Activated CD8-positive, alpha-beta T cell treated with anti-CD3 and anti-CD28 coated beads, Interleukin-2, amount 10 ng/mL, durations not matched to agents 7 days and 5 days (primary cell): ENCODE results near the gene NCEH1. TPM values are rescaled to one million over a fixed set of nuclear protein-coding genes. Genes with fewer than 3 reads are reported as not detected.

Experiments
- ATAC-seq: fragments of 150-1000 bp; cut with Tn5 transposase; one replicate; pipeline ENCODE4 v1.10.0; 2021; ENCODE audit warnings: moderate library complexity
- CTCF ChIA-PET: fragments of 350-600 bp; sonication (Branson Sonifier 250); formaldehyde crosslinking; loops from one replicate; lab custom pipeline; 2021; ENCODE audit warnings: antibody characterized with exemption; lab: Charles Lee
- POLR2A ChIA-PET: fragments of 350-600 bp; sonication (Branson Sonifier 250); formaldehyde crosslinking; loops from one replicate; lab custom pipeline; 2021; ENCODE audit warnings: antibody characterized with exemption; lab: Charles Lee
- DNase-seq: peaks from one replicate; pipeline ENCODE4 v3.0.0-alpha.2; 2020
- H3K27ac Mint-ChIP-seq: one replicate; pipeline ENCODE4 v1.8.0; 2021; ENCODE audit warnings: mild to moderate bottlenecking, mixed read lengths
- H3K27me3 Mint-ChIP-seq: one replicate; pipeline ENCODE4 v1.8.0; 2021; ENCODE audit warnings: low read depth, mixed read lengths
- H3K36me3 Mint-ChIP-seq: one replicate; pipeline ENCODE4 v1.8.0; 2021; ENCODE audit warnings: low read depth, mixed read lengths
- H3K4me1 Mint-ChIP-seq: one replicate; pipeline ENCODE4 v1.8.0; 2021; ENCODE audit warnings: low read depth, mixed read lengths
- H3K4me3 Mint-ChIP-seq: one replicate; pipeline ENCODE4 v1.8.0; 2021; ENCODE audit warnings: mild to moderate bottlenecking, mixed read lengths
- H3K9me3 Mint-ChIP-seq: one replicate; pipeline ENCODE4 v1.8.0; 2022; ENCODE audit warnings: mixed read lengths; ENCODE audit not compliant: insufficient read depth
- total RNA-seq, 2 experiments: library from RNA; stranded (reverse); gene quantifications; one replicate each; pipeline ENCODE4 v1.2.3, GENCODE V29; 2021

NCEH1 gene
- total RNA-seq, 2 experiments from 2014 or later, result 8.0 to 8.2 TPM

GRCh38 chr3:172643506-172644179 is 67.2 kb downstream of the NCEH1 start:
- DNase-seq (no peak), ATAC-seq (no peak)
- H3K27me3 Mint-ChIP-seq, result no peaks in the 10 kb centered on the region
- CTCF ChIA-PET, result no interaction called here
- H3K4me3 Mint-ChIP-seq, result no peak overlapping the region
- H3K4me1 Mint-ChIP-seq, result no peaks in the 10 kb centered on the region
- H3K9me3 Mint-ChIP-seq, result no peaks in the 10 kb centered on the region
- H3K36me3 Mint-ChIP-seq, result no peaks in the 10 kb centered on the region
- POLR2A ChIA-PET, result no interaction called here
- H3K27ac Mint-ChIP-seq, result no peak overlapping the region

- Mint-ChIP-seq H3K4me3 (no peak overlapping the region), H3K27ac (no peak overlapping the region), H3K9me3 (no peaks in the 10 kb centered on the region), H3K36me3 (peaks cover 2% of the 10 kb centered on the region), H3K4me1 (no peaks in the 10 kb centered on the region), H3K27me3 (no peaks in the 10 kb centered on the region)
- no peak for ATAC-seq
- no peak for DNase-seq
- ChIA-PET POLR2A (no interaction called here), CTCF (no interaction called here)
Observed at GRCh38 chr3:172641291-172641690, 69.6 kb downstream of the NCEH1 start.

- Mint-ChIP-seq H3K27me3 (no peaks in the 10 kb centered on the region), H3K27ac (no peak overlapping the region), H3K9me3 (no peaks in the 10 kb centered on the region), H3K36me3 (peaks cover 4% of the 10 kb centered on the region), H3K4me3 (no peak overlapping the region), H3K4me1 (peaks cover 2% of the 10 kb centered on the region)
- ATAC-seq, result no peak
- CTCF ChIA-PET, result no interaction called here
- POLR2A ChIA-PET, result no interaction called here
- no peak for DNase-seq
Observed at GRCh38 chr3:172640751-172641150, 70.1 kb downstream of the NCEH1 start.

- DNase-seq (no peak), ATAC-seq (peak; percentile 57)
- Mint-ChIP-seq H3K36me3 (peaks cover 9% of the 10 kb centered on the region), H3K9me3 (no peaks in the 10 kb centered on the region), H3K4me3 (no peak overlapping the region), H3K4me1 (peaks cover 6% of the 10 kb centered on the region), H3K27me3 (no peaks in the 10 kb centered on the region), H3K27ac (peak overlapping the region; percentile 7)
- POLR2A ChIA-PET, result no interaction called here
- CTCF ChIA-PET, result interaction anchor here (0.5 to 2.2 kb wide), 3 partner anchors 10 to 303 kb away, joined by 3 to 10 read pairs (median 6); no protein-coding TSS in a partner anchor
Observed at GRCh38 chr3:172635588-172635987, 75.3 kb downstream of the NCEH1 start.

GRCh38 chr3:172634948-172635347 is 75.9 kb downstream of the NCEH1 start:
- ChIA-PET POLR2A (no interaction called here), CTCF (interaction anchor here (0.5 to 2.2 kb wide), 3 partner anchors 10 to 302 kb away, joined by 3 to 10 read pairs (median 6); no protein-coding TSS in a partner anchor)
- H3K36me3 Mint-ChIP-seq, result peaks cover 9% of the 10 kb centered on the region
- H3K9me3 Mint-ChIP-seq, result no peaks in the 10 kb centered on the region
- no peaks in the 10 kb centered on the region for H3K27me3 Mint-ChIP-seq
- peaks cover 6% of the 10 kb centered on the region for H3K4me1 Mint-ChIP-seq
- no peak overlapping the region for H3K27ac Mint-ChIP-seq
- ATAC-seq, result no peak
- no peak overlapping the region for H3K4me3 Mint-ChIP-seq
- no peak for DNase-seq

- Mint-ChIP-seq H3K4me1 (peaks cover under 1% of the 10 kb centered on the region), H3K4me3 (no peak overlapping the region), H3K9me3 (no peaks in the 10 kb centered on the region), H3K36me3 (peaks cover 4% of the 10 kb centered on the region), H3K27ac (no peak overlapping the region), H3K27me3 (no peaks in the 10 kb centered on the region)
- DNase-seq (no peak), ATAC-seq (no peak)
- POLR2A ChIA-PET, result no interaction called here
- CTCF ChIA-PET, result no interaction called here
Observed at GRCh38 chr3:172630316-172630715, 80.6 kb downstream of the NCEH1 start.

- Mint-ChIP-seq H3K27ac (no peak overlapping the region), H3K36me3 (peaks cover under 1% of the 10 kb centered on the region), H3K4me3 (no peak overlapping the region), H3K27me3 (no peaks in the 10 kb centered on the region), H3K4me1 (no peaks in the 10 kb centered on the region), H3K9me3 (no peaks in the 10 kb centered on the region)
- POLR2A ChIA-PET, result no interaction called here
- DNase-seq, result no peak
- ATAC-seq, result no peak
- CTCF ChIA-PET, result no interaction called here
Observed at GRCh38 chr3:172629470-172629869, 81.4 kb downstream of the NCEH1 start.

- CTCF ChIA-PET, result interaction anchor here (1.5 to 5.1 kb wide), 3 partner anchors 10 to 287 kb away, joined by 3 to 18 read pairs (median 5); no protein-coding TSS in a partner anchor
- no peak overlapping the region for H3K4me3 Mint-ChIP-seq
- no peaks in the 10 kb centered on the region for H3K36me3 Mint-ChIP-seq
- H3K27me3 Mint-ChIP-seq, result no peaks in the 10 kb centered on the region
- H3K9me3 Mint-ChIP-seq, result no peaks in the 10 kb centered on the region
- DNase-seq (no peak), ATAC-seq (no peak)
- POLR2A ChIA-PET, result interaction anchor here (0.6 kb wide), 1 partner anchor 249 kb away, joined by 3 read pairs; no protein-coding TSS in a partner anchor
- peaks cover 6% of the 10 kb centered on the region for H3K4me1 Mint-ChIP-seq
- H3K27ac Mint-ChIP-seq, result no peak overlapping the region
Observed at GRCh38 chr3:172627057-172627809, 83.6 kb downstream of the NCEH1 start.

- ChIA-PET CTCF (interaction anchor here (1.5 to 5.1 kb wide), 6 partner anchors 8 to 294 kb away, joined by 3 to 18 read pairs (median 8); no protein-coding TSS in a partner anchor), POLR2A (interaction anchor here (0.6 kb wide), 1 partner anchor 248 kb away, joined by 3 read pairs; no protein-coding TSS in a partner anchor)
- Mint-ChIP-seq H3K4me1 (peaks cover 10% of the 10 kb centered on the region), H3K27me3 (no peaks in the 10 kb centered on the region), H3K27ac (no peak overlapping the region), H3K36me3 (no peaks in the 10 kb centered on the region), H3K4me3 (no peak overlapping the region), H3K9me3 (no peaks in the 10 kb centered on the region)
- ATAC-seq (no peak), DNase-seq (no peak)
Observed at GRCh38 chr3:172626021-172626640, 84.7 kb downstream of the NCEH1 start.

- POLR2A ChIA-PET, result no interaction called here
- no peak for ATAC-seq
Observed at GRCh38 chr3:172625404-172625803, 85.5 kb downstream of the NCEH1 start.

GRCh38 chr3:172624999-172625398 is 85.9 kb downstream of the NCEH1 start:
- Mint-ChIP-seq H3K9me3 (no peaks in the 10 kb centered on the region), H3K4me1 (peaks cover 10% of the 10 kb centered on the region), H3K27ac (no peak overlapping the region), H3K27me3 (no peaks in the 10 kb centered on the region), H3K36me3 (no peaks in the 10 kb centered on the region), H3K4me3 (no peak overlapping the region)
- CTCF ChIA-PET, result interaction anchor here (0.9 to 5.1 kb wide), 12 partner anchors 8 to 292 kb away, joined by 3 to 18 read pairs (median 7); no protein-coding TSS in a partner anchor
- DNase-seq (no peak), ATAC-seq (no peak)
- POLR2A ChIA-PET, result no interaction called here

More at GRCh38 chr3:172625404-172625803, 85.5 kb downstream of the NCEH1 start:
- Mint-ChIP-seq H3K27me3 (no peaks in the 10 kb centered on the region), H3K4me1 (peaks cover 10% of the 10 kb centered on the region), H3K4me3 (no peak overlapping the region), H3K9me3 (no peaks in the 10 kb centered on the region), H3K27ac (no peak overlapping the region), H3K36me3 (no peaks in the 10 kb centered on the region)
- CTCF ChIA-PET, result interaction anchor here (0.9 to 5.1 kb wide), 10 partner anchors 8 to 293 kb away, joined by 3 to 18 read pairs (median 8); no protein-coding TSS in a partner anchor
- no peak for DNase-seq
